Measurements from ENCODE around the gene PRKAR2B.

DNA sequence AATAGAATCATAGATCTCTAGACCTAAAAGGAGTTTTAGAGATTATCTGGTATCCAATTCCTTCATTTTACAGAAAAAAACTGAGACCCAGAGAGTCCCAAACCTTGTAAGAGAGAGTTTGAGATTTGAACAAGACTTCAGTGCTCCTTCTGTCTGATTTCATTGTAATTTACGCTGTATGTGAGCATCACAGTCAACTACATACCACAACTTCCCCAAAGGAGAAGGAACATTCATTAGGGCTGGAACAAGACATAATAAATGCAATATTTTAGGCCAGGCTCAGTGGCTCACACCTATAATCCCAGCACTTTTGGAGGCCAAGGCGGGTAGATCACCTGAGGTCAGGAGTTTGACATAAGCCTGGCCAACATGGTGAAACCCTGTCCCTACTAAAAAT is 17.3 kb upstream of the PRKAR2B start:
- TF ChIP-seq EZH2 (IDR thresholded peaks at IDR 0.05; ENCODE audit: insufficient read depth, poor library complexity, severe bottlenecking) (no peak), EZH2phosphoT487 (IDR thresholded peaks at IDR 0.05; ENCODE audit: insufficient read depth, low read depth) (no peak)

Measured in GM23248 (cell line).